HG03378 (cell line): ENCODE data around the gene SLC39A1.

ENCODE experiments used
- ATAC-seq: cut with Tn5 transposase; IDR thresholded peaks from one replicate; pipeline ENCODE4 v1.9.1; 2021; ENCODE audit warnings: mild to moderate bottlenecking, moderate library complexity; ENCODE audit not compliant: unreplicated experiment

Gene SLC39A1

GRCh38 chr1:153977250-153978240 is 14.2 kb upstream of the SLC39A1 start, which contains the start of gene JTB:
Gene JTB (minus strand): TSS chr1:153977674. CDS start chr1:153977252, 422 bp downstream.
- ATAC-seq = no peak

- ATAC-seq = no peak
Measured at GRCh38 chr1:153976819-153977249, 13.5 kb upstream of the SLC39A1 start.

GRCh38 chr1:153973525-153973924 is 10.2 kb upstream of the SLC39A1 start:
- no peak for ATAC-seq

- no peak for ATAC-seq
Measured at GRCh38 chr1:153973071-153973470, 9.7 kb upstream of the SLC39A1 start.

- no peak for ATAC-seq
Measured at GRCh38 chr1:153970346-153970745, 7.0 kb upstream of the SLC39A1 start.

- no peak for ATAC-seq
Measured at GRCh38 chr1:153968972-153969371, 5.6 kb upstream of the SLC39A1 start.

- ATAC-seq = no peak
Measured at GRCh38 chr1:153968408-153968807, 5.1 kb upstream of the SLC39A1 start.

GRCh38 chr1:153968000-153968363 is 4.6 kb upstream of the SLC39A1 start:
- ATAC-seq = no peak

- peak; percentile 76 for ATAC-seq
Measured at GRCh38 chr1:153967107-153967999, 4.0 kb upstream of the SLC39A1 start, which contains the start of gene CREB3L4. Gene CREB3L4 (plus strand): TSS chr1:153967902. CDS start chr1:153968526, 624 bp downstream.

GRCh38 chr1:153963850-153964331 is 554 bp upstream of the SLC39A1 start:
- ATAC-seq = no peak

GRCh38 chr1:153962088-153963029 is 978 bp downstream of the SLC39A1 start:
- ATAC-seq = no peak

- ATAC-seq = no peak
Measured at GRCh38 chr1:153961421-153961820, 1.9 kb downstream of the SLC39A1 start.

- no peak for ATAC-seq
Measured at GRCh38 chr1:153960206-153960605, 3.1 kb downstream of the SLC39A1 start.

GRCh38 chr1:153959454-153959853 is 3.9 kb downstream of the SLC39A1 start:
- ATAC-seq = no peak

GRCh38 chr1:153958961-153959260 is 4.4 kb downstream of the SLC39A1 start:
- no peak for ATAC-seq

GRCh38 chr1:153958111-153958960 is 5.0 kb downstream of the SLC39A1 start, which contains the start of gene CRTC2:
Gene CRTC2 (minus strand): TSS chr1:153958612. CDS start chr1:153958497, 115 bp downstream.
- ATAC-seq = peak; percentile 71

- ATAC-seq = no peak
Measured at GRCh38 chr1:153957744-153958110, 5.6 kb downstream of the SLC39A1 start.

GRCh38 chr1:153956997-153957715 is 6.2 kb downstream of the SLC39A1 start:
- ATAC-seq = no peak

GRCh38 chr1:153954826-153955225 is 8.5 kb downstream of the SLC39A1 start:
- no peak for ATAC-seq
